A204.1 (cell line): ENCODE data around the gene PON3.

Source experiments
- FAIRE-seq: peaks from 2 replicates; lab custom pipeline; 2012; peaks lifted over from hg19 to GRCh38; lab: Jason Lieb, UNC

Gene PON3

DNA sequence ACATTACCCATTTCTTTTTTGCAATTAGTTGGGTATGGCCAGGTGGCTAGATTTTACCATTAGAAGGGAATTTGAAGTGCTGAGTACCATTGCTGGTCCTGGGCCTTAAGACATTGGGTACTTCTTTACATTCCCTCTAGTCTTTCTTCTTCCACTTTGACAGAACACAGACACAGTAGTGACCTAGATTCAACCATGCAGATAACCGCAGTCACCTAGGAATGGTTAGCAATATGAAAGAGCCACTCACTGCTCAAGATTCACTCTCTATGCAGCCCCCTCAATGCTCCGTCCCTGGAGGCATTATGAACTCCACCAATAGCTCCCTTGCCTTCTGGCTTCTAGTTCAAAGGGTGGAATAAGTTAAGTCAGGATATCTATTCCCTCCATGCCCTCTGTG is 55.7 kb downstream of the PON3 start:
- FAIRE-seq, result no peak

GRCh38 chr7:95338832-95339231 is 57.3 kb downstream of the PON3 start:
- FAIRE-seq, result no peak

GRCh38 chr7:95335093-95335492 is 61.1 kb downstream of the PON3 start:
- FAIRE-seq, result no peak

- no peak for FAIRE-seq
Measured at GRCh38 chr7:95334447-95334846, 61.7 kb downstream of the PON3 start.

DNA sequence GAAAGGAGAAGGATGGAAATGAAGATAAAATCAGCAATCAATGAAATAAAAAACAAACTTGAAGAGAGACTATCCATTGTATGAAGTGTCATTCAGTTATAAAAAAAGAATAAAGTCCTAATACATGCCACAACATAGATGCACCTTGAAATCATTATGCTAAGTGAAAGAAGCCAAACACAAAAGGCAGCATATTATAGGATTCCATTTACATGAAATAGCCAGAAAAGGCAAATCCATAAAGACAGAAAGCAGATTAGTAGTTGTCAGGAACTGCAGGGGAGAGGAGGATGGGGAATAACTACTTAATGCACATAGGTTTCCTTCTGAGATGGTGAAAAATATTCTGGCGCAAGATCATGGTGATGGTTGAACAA is 65.2 kb downstream of the PON3 start:
- no peak for FAIRE-seq

DNA sequence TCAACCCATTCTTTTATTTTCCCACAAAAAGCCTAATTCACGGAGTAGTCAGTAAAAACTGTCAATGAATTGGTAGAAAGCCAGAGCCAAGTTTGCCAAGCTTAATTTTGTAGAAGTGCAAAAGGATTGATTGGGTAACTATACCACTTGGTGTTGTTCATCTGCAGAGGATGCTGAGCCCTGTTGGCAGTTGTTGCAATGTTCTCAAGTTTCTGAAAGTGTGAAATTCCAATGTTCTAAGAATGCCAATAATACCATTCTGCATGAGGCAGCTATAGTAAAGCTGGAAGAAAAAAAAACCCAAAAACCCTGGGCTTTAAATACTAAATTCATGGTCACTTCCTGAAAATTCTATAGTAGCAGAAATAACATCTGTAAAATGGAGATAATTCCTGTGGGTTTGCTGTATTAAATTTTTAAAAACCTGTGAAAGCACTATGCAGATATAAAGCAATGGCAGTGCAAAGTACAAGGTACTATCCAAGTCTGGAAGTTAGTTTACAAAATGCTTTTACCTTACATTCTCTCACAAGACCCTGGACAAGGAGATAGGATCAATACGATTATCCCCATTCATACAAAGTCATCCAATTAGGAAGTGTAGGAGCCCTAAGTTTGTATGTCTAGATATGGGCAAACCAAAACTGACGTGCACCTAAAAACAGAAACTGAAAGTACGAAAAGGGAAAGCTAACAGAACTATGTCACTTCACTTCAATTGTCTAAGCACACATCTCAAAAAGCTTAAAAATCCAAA is 65.8 kb downstream of the PON3 start:
- FAIRE-seq, result peak; percentile 88

DNA sequence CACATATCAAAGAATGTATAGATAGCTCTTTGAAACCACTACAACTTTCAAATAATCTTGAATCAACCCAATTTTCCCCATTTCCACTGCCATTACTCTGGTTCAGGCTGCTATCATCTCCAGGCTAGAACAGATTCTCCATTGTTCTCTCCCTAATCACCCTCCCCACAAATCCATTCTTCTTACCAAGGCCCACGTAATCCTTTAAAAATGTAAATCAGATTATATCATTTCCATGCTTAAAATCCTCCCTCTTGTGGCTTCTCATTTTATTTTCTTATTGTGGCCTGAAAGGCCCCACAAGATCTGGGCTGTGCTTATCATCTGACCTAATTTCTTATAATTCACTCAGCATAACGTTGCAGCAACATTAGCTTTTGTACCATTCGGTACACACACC is 68.8 kb downstream of the PON3 start:
- no peak for FAIRE-seq

GRCh38 chr7:95324431-95324830 is 71.7 kb downstream of the PON3 start, which contains the start of gene PON1:
Gene PON1 (minus strand): TSS chr7:95324532. CDS start chr7:95324475, 57 bp downstream.
- FAIRE-seq, result no peak

DNA sequence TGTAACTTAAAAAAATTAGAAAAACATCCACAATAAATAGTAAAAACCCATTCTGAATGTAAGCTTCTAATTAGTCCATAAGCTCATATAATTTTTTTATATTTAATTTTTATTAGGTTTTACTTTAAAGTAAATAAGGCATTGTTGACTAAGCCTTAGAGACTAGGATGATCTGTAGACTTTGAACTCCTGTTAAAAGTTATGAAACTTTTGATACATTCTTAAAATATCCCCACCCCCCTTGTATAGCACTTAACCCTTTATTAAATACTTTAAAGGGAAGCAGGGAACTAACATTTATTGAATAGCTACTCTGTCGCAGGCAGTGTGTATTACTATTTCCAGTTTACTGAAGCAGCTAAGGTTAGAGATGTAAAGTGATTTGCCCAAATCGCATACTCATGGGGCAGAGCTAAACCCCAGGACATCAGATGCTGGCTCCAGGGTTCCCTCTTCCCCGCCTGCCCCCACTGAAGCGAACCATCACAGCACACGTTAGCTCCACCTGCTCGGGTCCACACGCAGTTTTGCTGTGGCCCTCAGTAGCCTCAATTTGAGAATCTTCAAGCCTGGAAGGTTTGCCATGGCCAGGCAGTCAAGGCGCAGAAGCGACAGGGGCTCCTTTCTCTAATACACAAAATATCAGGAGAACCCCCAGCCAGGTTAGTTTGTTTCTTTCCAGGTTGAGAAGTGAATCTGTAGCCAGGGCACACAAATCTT is 72.6 kb downstream of the PON3 start:
- FAIRE-seq, result no peak

GRCh38 chr7:95322854-95323253 is 73.3 kb downstream of the PON3 start:
- no peak for FAIRE-seq

DNA sequence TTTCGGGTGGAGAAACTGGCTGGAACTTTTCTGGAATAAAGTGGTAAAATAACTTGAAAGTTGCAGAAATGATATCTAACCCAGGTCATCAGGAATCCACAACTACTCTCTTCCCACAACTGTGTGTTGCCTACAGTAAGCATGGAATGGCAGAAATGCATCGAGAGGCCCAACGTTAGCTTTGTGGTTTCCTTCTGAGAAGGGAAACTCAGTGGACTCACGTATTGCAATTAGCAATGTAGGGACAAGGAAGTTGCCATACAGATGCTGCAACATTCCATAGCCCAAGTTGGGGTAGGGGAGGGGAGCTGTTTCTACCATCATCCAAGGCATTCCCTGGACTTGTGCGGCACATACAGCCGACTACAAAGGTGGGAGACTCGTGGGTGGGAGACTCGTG is 73.8 kb downstream of the PON3 start:
- FAIRE-seq, result no peak

DNA sequence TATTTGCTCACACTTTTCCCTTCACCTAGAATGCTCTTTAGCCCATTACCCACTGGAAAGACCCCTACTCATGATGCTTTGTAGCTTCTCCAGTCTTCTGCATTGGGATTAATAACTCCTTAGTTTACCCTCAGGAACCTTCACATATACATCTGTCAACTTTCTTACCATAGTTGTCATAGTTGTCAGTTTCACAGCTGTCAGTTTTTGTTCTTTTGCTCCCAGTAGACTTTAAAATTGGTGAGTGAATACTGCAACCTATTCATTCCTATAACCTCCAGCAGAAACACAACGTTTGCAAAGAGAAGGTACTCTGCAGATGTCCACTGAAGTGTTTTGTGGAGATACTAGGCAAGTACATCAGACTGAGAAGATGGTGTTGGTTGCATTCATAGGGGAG is 74.5 kb downstream of the PON3 start:
- no peak for FAIRE-seq

GRCh38 chr7:95320651-95321050 is 75.5 kb downstream of the PON3 start:
- no peak for FAIRE-seq

- FAIRE-seq, result no peak
Measured at GRCh38 chr7:95319570-95319969, 76.6 kb downstream of the PON3 start.

GRCh38 chr7:95318501-95319100 is 77.6 kb downstream of the PON3 start:
- no peak for FAIRE-seq

- FAIRE-seq, result no peak
Measured at GRCh38 chr7:95317966-95318365, 78.2 kb downstream of the PON3 start.

GRCh38 chr7:95317546-95317945 is 78.6 kb downstream of the PON3 start:
- no peak for FAIRE-seq

DNA sequence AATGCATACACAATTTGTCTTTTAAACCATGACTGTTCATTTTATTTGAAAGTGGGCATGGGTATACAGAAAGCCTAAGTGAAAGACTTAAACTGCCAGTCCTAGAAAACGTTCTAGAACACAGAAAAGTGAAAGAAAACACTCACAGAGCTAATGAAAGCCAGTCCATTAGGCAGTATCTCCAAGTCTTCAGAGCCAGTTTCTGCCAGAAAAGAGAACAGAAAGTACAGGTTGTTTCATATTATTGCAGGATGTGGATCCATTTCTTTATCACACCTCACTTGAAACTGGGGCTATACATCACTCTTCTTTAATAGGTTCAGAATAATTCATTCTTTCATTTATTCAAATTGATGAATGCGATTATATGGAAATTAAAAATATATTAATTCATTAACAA is 79.6 kb downstream of the PON3 start:
- no peak for FAIRE-seq

DNA sequence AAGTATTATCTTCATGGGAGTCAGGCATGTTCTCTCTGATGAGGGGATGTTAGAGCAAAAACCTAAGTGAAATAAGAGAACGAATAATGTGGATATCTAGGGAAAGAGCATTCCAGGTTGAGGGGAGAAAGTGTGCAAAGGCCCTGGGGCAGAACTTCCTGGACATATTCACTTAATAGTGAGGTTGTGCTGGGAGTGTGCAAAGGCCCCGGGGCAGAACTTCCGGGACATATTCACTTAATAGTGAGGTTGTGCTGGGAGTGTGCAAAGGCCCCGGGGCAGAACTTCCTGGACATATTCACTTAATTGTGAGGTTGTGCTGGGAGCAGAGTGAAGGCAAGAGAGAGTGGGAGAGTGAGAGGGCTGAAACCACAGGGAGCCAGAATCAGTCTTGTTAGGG is 83.6 kb downstream of the PON3 start:
- FAIRE-seq, result no peak

DNA sequence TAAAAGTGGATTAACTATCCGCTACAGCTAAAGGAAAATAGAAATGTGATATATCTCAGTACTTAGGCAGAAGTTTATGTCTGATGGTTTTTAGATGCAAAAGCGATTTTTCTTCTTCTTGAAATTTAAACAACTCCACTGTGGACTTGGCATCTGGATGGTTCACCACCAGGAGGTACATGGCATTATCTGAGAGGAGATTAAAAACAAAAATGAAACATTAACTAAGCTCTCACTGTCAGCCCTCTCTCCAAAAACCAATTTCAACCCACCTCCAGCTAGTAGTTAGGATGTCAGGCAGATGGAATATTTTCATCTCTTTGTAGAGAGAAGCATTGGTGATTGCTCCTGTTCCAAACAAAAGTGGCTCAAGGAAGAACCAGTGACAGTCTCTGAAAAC is 84.8 kb downstream of the PON3 start:
- FAIRE-seq, result no peak

- no peak for FAIRE-seq
Measured at GRCh38 chr7:95309951-95310350, 86.2 kb downstream of the PON3 start.
